ENCODE results near the gene UBE2R2. TPM values are rescaled to one million over a fixed set of nuclear protein-coding genes. Genes with fewer than 3 reads are reported as not detected.

The UBE2R2 gene
- total RNA-seq, 4 donors from 2014 or later = 29.7 to 39.9 (median 34.8) TPM

- Histone ChIP-seq H3K36me3 (peaks cover 0 to 11% (median 0%) of the 10 kb centered on the region in 3 donors), H3K27ac (no peak overlapping the region), H3K4me3 (no peak overlapping the region), H3K9me3 (no peaks in the 10 kb centered on the region), H3K4me1 (no peaks in the 10 kb centered on the region), H3K27me3 (no peaks in the 10 kb centered on the region)
- no peak for TF ChIP-seq POLR2A (IDR thresholded peaks at IDR 0.05)
- TF ChIP-seq, protein P1, sequence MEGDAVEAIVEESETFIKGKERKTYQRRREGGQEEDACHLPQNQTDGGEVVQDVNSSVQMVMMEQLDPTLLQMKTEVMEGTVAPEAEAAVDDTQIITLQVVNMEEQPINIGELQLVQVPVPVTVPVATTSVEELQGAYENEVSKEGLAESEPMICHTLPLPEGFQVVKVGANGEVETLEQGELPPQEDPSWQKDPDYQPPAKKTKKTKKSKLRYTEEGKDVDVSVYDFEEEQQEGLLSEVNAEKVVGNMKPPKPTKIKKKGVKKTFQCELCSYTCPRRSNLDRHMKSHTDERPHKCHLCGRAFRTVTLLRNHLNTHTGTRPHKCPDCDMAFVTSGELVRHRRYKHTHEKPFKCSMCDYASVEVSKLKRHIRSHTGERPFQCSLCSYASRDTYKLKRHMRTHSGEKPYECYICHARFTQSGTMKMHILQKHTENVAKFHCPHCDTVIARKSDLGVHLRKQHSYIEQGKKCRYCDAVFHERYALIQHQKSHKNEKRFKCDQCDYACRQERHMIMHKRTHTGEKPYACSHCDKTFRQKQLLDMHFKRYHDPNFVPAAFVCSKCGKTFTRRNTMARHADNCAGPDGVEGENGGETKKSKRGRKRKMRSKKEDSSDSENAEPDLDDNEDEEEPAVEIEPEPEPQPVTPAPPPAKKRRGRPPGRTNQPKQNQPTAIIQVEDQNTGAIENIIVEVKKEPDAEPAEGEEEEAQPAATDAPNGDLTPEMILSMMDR (IDR thresholded peaks at IDR 0.05) = no peak
- DNase-seq = no peak
Measured at GRCh38 chr9:33906769-33907168, 89.8 kb downstream of the UBE2R2 start.

DNA sequence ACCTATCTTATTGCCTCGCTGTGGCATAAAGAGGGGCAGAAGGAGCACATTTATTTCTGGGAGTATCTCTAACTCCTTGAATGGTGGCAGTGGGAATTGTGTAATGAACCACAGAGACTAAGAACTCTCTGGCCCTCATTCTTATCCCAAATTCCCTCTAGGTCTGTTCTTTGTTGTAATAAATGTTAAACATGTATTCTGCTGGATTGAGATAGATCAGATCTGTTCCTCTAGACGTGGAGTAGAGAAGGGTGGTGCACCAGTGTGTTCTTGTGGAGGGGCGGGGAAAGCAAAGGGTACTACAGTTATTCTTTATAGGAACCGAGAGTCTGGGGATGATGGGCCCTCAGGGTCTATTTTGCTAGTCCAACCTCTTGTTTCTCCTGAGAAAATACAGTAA, 90.4 kb downstream of the UBE2R2 start:
- no peaks in the 10 kb centered on the region for H3K9me3 ChIP-seq
- peaks cover 0 to 8% (median 0%) of the 10 kb centered on the region in 3 donors for H3K36me3 ChIP-seq

DNA sequence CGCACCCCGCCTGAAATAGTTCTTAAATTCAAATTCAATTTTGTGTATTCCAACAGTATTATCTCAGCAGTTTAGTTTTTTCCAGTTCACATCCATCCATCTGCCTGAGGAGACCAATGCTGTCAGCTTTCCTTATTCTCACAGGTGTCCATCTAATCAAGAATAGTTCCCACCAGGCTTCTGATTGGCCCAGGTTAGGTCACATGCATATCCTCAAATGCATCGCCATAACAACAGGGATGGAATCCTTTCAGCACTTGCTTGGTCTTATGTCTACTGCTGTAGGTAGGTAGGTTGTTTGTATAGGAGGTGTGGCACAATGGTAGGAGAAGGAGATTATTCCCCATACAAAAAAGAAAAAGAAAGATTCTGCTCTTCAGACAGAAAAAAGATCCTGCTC, 91.2 kb downstream of the UBE2R2 start:
- H3K27ac ChIP-seq = no peak overlapping the region
- no peak overlapping the region for H3K4me3 ChIP-seq
- no peak for TF ChIP-seq POLR2A (IDR thresholded peaks at IDR 0.05)
- TF ChIP-seq, protein P1 (IDR thresholded peaks at IDR 0.05) = no peak
- DNase-seq = no peak
- H3K27me3 ChIP-seq = no peaks in the 10 kb centered on the region
- H3K36me3 ChIP-seq = peaks cover 0 to 11% (median 0%) of the 10 kb centered on the region in 3 donors
- H3K4me1 ChIP-seq = no peaks in the 10 kb centered on the region
- H3K9me3 ChIP-seq = no peaks in the 10 kb centered on the region

More for the DNA sequence above, 90.4 kb downstream of the UBE2R2 start:
- TF ChIP-seq, protein P1 (IDR thresholded peaks at IDR 0.05) = no peak
- TF ChIP-seq POLR2A (IDR thresholded peaks at IDR 0.05) = no peak
- DNase-seq = no peak
- Histone ChIP-seq H3K4me1 (no peaks in the 10 kb centered on the region), H3K27me3 (no peaks in the 10 kb centered on the region), H3K4me3 (no peak overlapping the region), H3K27ac (no peak overlapping the region)

- Histone ChIP-seq H3K27ac (no peak overlapping the region), H3K36me3 (peaks cover 0 to 18% (median 0%) of the 10 kb centered on the region in 3 donors), H3K9me3 (no peaks in the 10 kb centered on the region), H3K4me3 (no peak overlapping the region), H3K27me3 (no peaks in the 10 kb centered on the region), H3K4me1 (no peaks in the 10 kb centered on the region)
- no peak for DNase-seq
- no peak for TF ChIP-seq POLR2A (IDR thresholded peaks at IDR 0.05)
- TF ChIP-seq, protein P1 (IDR thresholded peaks at IDR 0.05) = no peak
Measured at GRCh38 chr9:33908749-33909148, 91.8 kb downstream of the UBE2R2 start.

DNA sequence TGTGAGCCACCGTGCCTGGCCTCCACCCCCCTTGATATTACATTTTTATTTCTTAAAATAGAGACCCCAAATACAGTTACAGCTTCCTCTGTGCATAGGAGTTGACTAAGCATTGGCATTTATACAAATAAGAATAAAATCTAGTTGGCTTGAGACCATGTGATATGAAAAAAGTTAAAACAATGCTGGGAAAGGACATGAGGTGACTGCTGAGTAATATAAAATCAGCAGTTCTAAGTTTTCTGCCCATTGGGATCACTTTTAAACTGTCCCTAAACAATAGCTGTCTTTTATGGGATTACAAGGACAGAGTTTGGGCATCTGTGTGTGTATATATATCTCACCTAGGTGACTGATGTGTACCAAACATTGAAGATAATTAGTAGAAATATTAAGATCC, 96.6 kb downstream of the UBE2R2 start:
- H3K27ac ChIP-seq = no peak overlapping the region
- H3K4me3 ChIP-seq = no peak overlapping the region
- peaks cover 0 to 44% (median 3%) of the 10 kb centered on the region in 3 donors for H3K36me3 ChIP-seq
- DNase-seq = no peak
- H3K9me3 ChIP-seq = no peaks in the 10 kb centered on the region
- H3K27me3 ChIP-seq = no peaks in the 10 kb centered on the region
- TF ChIP-seq POLR2A (IDR thresholded peaks at IDR 0.05) = no peak
- TF ChIP-seq, protein P1 (IDR thresholded peaks at IDR 0.05) = no peak
- no peaks in the 10 kb centered on the region for H3K4me1 ChIP-seq

All from Peyer's patch (tissue), 4 donors.